Transverse colon (tissue), 4 donors: ENCODE measurements around the gene RHOT2. TPM values are rescaled to one million over a fixed set of nuclear protein-coding genes. Genes with fewer than 3 reads are reported as not detected.
A peak's percentile ranks its signal among the peaks of the same experiment; 100 is the strongest.

Source experiments
- DNase-seq: peaks from one replicate; pipeline ENCODE4 v3.0.0-alpha.2; 2019
- H3K27ac ChIP-seq, 4 donors: fragments of 200-600 bp; sonication (generic); 2 replicates each; pipeline ENCODE4 v1.5.1; 2016 to 2018; ENCODE audit warnings: inconsistent platforms in 4 of 4
- H3K27me3 ChIP-seq: fragments of 200-600 bp; sonication (generic); 2 replicates; pipeline ENCODE4 v1.5.1; 2017; ENCODE audit warnings: inconsistent platforms
- H3K36me3 ChIP-seq, 4 donors: fragments of 200-600 bp; sonication (generic); 2 replicates each; pipeline ENCODE4 v1.5.1; 2017 to 2019; ENCODE audit warnings: inconsistent platforms in 4 of 4
- H3K4me1 ChIP-seq, 4 donors: fragments of 200-600 bp; sonication (generic); 2 replicates each; pipeline ENCODE4 v1.5.1; 2017 to 2020; ENCODE audit warnings: inconsistent platforms in 4 of 4
- H3K4me3 ChIP-seq, 4 donors: fragments of 200-600 bp; sonication (generic); 1 replicate in 1 of 4; 2 replicates in 3 of 4; pipeline versions ENCODE4 v1.5.1 to v1.6.1; 2017 to 2019; ENCODE audit warnings: inconsistent platforms in 4 of 4
- H3K9me3 ChIP-seq, 2 donors: fragments of 200-600 bp; sonication (generic); 2 replicates each; pipeline ENCODE4 v1.5.1; 2017 to 2019; ENCODE audit warnings: inconsistent platforms in 2 of 2
- EP300 ChIP-seq: sonication (generic); formaldehyde crosslinking; IDR thresholded peaks from one replicate; pipeline ENCODE4 v1.6.1; 2017; ENCODE audit warnings: antibody characterized with exemption, low read depth
- POLR2A ChIP-seq: fragments of 450-650 bp; IDR thresholded peaks from one replicate; pipeline ENCODE4 v1.6.1; 2016; ENCODE audit warnings: antibody characterized with exemption, mild to moderate bottlenecking, moderate library complexity
- POLR2AphosphoS5 ChIP-seq, 3 donors: sonication (generic); formaldehyde crosslinking; IDR thresholded peaks; one replicate each; pipeline ENCODE4 v1.6.1; 2016; ENCODE audit warnings: antibody characterized with exemption in 3 of 3
- WGBS, 2 donors: methylation state at CpG; one replicate each; pipeline ENCODE4 v1.1.5; 2018; ENCODE audit warnings: low coverage in 1 of 2; 5-methylcytosine and 5-hydroxymethylcytosine counted together
- in situ Hi-C, 4 donors: fragments of 200-750 bp; cut with MboI; loops; one replicate each; pipeline versions ENCODE4 v1.15.0 to v1.15.1; 2017; ENCODE audit warnings: low sequenced_read_pairs in 3 of 4, low pct_ligation_motif_present in 1 of 4, low pct_unique_long_range_greater_than_20kb in 1 of 4
- intact Hi-C: fragments of 100-400 bp; cut with DNase I; formaldehyde crosslinking; loops from one replicate; pipeline ENCODE4 v1.15.1; 2023; ENCODE audit warnings: low total_unique reads
- total RNA-seq, 4 donors: library from RNA; depleted of rRNA; stranded (reverse); fragments of >200 nt; gene quantifications; one replicate each; pipeline ENCODE4 v1.1.0, GENCODE V29; 2016
- TF ChIP-seq, protein P1 (sequence below), 5 experiments: fragments of 200-600 bp in 3 of 5; fragments of 450-650 bp in 2 of 5; sonication (generic) in 3 of 5; IDR thresholded peaks; 1 replicate in 2 of 5; 2 replicates in 3 of 5; pipeline ENCODE4 v1.5.1; 2016 to 2017; ENCODE audit warnings: antibody characterized with exemption in 5 of 5, inconsistent platforms in 3 of 5, mild to moderate bottlenecking in 2 of 5, moderate library complexity in 1 of 5

Gene RHOT2
- total RNA-seq, 4 donors from 2014 or later: 133 to 386 (median 259) TPM

DNA sequence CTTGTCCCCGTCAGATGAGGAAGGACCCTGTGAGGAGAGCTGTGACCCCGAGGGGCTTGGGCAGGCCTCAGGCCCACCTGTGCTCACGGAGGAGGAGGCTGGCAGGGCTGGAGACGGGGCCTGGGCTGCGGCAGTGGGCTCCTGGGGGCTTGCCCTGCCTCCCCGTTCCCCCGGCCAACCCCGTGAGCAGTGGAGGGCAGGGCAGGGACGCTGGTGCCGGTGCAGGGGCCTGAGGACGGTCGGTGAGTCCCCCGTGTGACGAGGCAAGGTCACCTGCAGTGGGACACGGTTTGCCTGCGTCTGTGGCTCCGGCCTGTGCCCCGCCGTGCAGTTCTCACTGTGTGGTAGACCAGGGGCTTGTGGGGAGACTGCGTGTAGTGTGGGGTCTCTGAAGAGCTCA, 8.3 kb upstream of the RHOT2 start:
- H3K27ac ChIP-seq: peak overlapping the region in 1 of 4 donors; percentile 73
- TF ChIP-seq POLR2AphosphoS5 (IDR thresholded peaks at IDR 0.05) (no peak), EP300 (no peak), POLR2A (no peak)
- TF ChIP-seq, protein P1, sequence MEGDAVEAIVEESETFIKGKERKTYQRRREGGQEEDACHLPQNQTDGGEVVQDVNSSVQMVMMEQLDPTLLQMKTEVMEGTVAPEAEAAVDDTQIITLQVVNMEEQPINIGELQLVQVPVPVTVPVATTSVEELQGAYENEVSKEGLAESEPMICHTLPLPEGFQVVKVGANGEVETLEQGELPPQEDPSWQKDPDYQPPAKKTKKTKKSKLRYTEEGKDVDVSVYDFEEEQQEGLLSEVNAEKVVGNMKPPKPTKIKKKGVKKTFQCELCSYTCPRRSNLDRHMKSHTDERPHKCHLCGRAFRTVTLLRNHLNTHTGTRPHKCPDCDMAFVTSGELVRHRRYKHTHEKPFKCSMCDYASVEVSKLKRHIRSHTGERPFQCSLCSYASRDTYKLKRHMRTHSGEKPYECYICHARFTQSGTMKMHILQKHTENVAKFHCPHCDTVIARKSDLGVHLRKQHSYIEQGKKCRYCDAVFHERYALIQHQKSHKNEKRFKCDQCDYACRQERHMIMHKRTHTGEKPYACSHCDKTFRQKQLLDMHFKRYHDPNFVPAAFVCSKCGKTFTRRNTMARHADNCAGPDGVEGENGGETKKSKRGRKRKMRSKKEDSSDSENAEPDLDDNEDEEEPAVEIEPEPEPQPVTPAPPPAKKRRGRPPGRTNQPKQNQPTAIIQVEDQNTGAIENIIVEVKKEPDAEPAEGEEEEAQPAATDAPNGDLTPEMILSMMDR (IDR thresholded peaks at IDR 0.05): no peak
- WGBS, 2 donors: 84% methylated on average over 20 of the region's 20 CpGs; no CpG with 5 or more reads in 1 of the 2 donors
- no peak overlapping the region for H3K4me3 ChIP-seq
- no peak for DNase-seq
- H3K27me3 ChIP-seq: no peaks in the 10 kb centered on the region
- H3K36me3 ChIP-seq: no peaks in the 10 kb centered on the region
- H3K9me3 ChIP-seq: no peaks in the 10 kb centered on the region
- peaks cover 10 to 16% (median 14%) of the 10 kb centered on the region in 4 donors for H3K4me1 ChIP-seq
- intact Hi-C loops (loop anchor here (5.0 kb wide), 1 partner anchor 82 kb away; no protein-coding TSS in a partner anchor), in situ Hi-C loops (no loop called here)

DNA sequence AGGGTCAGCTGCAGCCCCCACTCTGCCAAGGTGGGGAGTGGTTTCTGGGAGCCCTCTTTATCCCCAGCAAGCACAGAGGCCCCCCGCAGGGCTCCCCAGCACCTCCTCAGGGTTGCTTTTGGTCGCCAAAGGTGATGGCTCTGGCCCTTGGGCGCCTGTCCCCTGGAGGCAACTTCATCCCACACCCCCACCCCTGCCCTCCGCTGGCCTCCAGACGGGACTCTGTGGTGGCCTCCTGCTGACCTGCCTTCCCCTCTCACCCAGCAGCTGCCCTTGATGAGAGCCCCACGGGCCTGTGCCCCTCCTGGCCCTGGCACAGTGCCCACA, 7.8 kb upstream of the RHOT2 start:
- peak overlapping the region; percentile 56 to 85 (median 70) for H3K27ac ChIP-seq
- intact Hi-C loops: loop anchor here (5.0 kb wide), 1 partner anchor 83 kb away; no protein-coding TSS in a partner anchor
- H3K4me1 ChIP-seq: peaks cover 10 to 16% (median 14%) of the 10 kb centered on the region in 4 donors
- WGBS, 2 donors: 57% methylated on average over 6 of the region's 6 CpGs; no CpG with 5 or more reads in 1 of the 2 donors
- DNase-seq: no peak
- in situ Hi-C loops: no loop called here
- H3K9me3 ChIP-seq: no peaks in the 10 kb centered on the region
- H3K27me3 ChIP-seq: no peaks in the 10 kb centered on the region
- peak overlapping the region in 2 of 4 donors; percentile 6 to 22 for H3K4me3 ChIP-seq
- no peaks in the 10 kb centered on the region for H3K36me3 ChIP-seq
- no peak for TF ChIP-seq POLR2A
- no peak for TF ChIP-seq POLR2AphosphoS5 (IDR thresholded peaks at IDR 0.05)
- no peak for TF ChIP-seq EP300
- TF ChIP-seq, protein P1 (IDR thresholded peaks at IDR 0.05): no peak

DNA sequence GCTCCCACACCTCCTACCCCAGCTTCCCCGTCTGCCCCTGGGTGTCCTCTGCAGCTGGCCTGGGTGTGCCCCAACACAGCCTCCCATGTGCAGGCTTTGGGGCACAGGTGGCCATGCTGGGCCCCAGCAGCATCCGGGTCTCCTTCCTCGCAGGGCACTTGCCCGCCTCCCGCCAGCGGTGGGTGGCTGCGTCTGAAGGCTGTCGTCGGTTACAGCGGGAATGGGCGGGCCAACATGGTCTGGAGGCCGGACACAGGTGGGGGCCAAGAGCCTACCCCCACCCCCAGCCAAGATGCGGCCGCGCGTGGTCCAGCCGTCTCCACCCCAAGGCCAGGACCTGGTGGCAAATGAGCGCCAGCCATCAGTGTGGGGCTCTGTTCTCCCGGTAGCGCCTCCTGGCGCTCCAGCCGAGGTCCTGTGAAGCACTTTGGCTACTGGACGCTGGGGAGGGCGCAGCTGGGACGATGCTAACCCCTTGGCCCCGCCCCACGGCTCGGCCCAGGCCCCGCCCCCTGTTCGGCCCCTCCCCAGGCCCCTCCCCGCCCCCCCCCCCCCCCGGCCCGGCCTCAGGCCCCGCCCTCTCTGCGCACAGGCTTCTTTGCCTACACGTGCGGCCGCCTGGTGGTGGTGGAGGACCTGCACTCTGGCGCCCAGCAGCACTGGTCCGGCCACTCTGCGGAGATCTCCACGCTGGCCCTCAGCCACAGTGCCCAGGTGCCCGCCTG, 7.3 kb upstream of the RHOT2 start:
- H3K27me3 ChIP-seq: no peaks in the 10 kb centered on the region
- no peaks in the 10 kb centered on the region for H3K9me3 ChIP-seq
- no peaks in the 10 kb centered on the region for H3K36me3 ChIP-seq
- H3K27ac ChIP-seq: peak overlapping the region; percentile 56 to 85 (median 76)
- in situ Hi-C loops (no loop called here), intact Hi-C loops (loop anchor here (5.0 kb wide), 1 partner anchor 83 kb away; no protein-coding TSS in a partner anchor)
- peak; percentile 91 for DNase-seq
- H3K4me3 ChIP-seq: peak overlapping the region in 2 of 4 donors; percentile 6 to 22
- TF ChIP-seq EP300 (no peak), POLR2AphosphoS5 (IDR thresholded peaks at IDR 0.05) (peak; percentile 32 to 63 (median 48)), POLR2A (peak; percentile 14)
- TF ChIP-seq, protein P1 (IDR thresholded peaks at IDR 0.05): peak; percentile 52 to 69 (median 65)
- peaks cover 10 to 16% (median 14%) of the 10 kb centered on the region in 4 donors for H3K4me1 ChIP-seq
- 38% methylated on average over 10 of the region's 43 CpGs; no CpG with 5 or more reads in 1 of the 2 donors for WGBS, 2 donors

DNA sequence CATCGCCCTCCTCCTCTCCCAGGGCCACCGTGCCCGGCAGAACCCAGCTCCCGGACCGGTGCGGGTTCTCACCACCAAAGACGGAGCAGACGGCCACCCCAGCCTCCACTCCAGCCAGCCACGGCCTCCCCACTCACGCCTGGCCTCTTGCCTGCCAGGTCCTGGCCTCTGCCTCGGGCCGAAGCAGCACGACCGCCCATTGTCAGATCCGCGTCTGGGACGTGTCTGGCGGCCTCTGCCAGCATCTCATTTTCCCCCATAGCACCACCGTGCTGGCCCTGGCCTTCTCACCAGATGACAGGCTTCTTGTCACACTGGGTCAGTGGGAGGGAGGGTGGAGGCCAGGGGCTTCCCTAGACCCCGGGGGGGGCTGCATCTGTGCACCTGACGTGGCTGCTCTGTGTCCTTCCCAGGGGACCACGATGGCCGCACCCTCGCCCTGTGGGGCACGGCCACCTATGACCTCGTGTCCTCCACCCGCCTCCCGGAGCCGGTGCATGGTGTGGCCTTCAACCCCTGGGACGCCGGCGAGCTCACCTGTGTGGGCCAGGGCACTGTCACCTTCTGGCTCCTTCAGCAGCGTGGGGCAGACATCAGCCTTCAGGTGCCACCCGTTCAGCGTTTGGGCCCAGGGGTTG, 6.6 kb upstream of the RHOT2 start:
- in situ Hi-C loops: no loop called here
- Histone ChIP-seq H3K27me3 (no peaks in the 10 kb centered on the region), H3K4me3 (no peak overlapping the region), H3K9me3 (no peaks in the 10 kb centered on the region), H3K27ac (peak overlapping the region; percentile 30 to 85 (median 68)), H3K4me1 (peaks cover 10 to 16% (median 14%) of the 10 kb centered on the region in 4 donors), H3K36me3 (no peaks in the 10 kb centered on the region)
- TF ChIP-seq EP300 (no peak), POLR2AphosphoS5 (IDR thresholded peaks at IDR 0.05) (no peak), POLR2A (no peak)
- TF ChIP-seq, protein P1 (IDR thresholded peaks at IDR 0.05): no peak
- intact Hi-C loops: loop anchor here (5.0 kb wide), 1 partner anchor 84 kb away; no protein-coding TSS in a partner anchor
- 51% methylated on average over 31 of the region's 35 CpGs; no CpG with 5 or more reads in 1 of the 2 donors for WGBS, 2 donors
- DNase-seq: no peak
